HCEC 1CT (cell line): ENCODE measurements around the gene PHTF2.
A peak's percentile ranks its signal among the peaks of the same experiment; 100 is the strongest.
"Not testable (repeated sequence)": the region's sequence is repeated elsewhere in the genome, so short reads cannot be mapped to it uniquely, and the experiment has no call there.

Experiments
- DNase-seq: peaks from one replicate; pipeline ENCODE4 v3.0.0-alpha.2; 2017

PHTF2 gene

GRCh38 chr7:77798394-77799077 is at the start of gene PHTF2, which contains the start of gene TMEM60:
PHTF2 (plus strand) TSS chr7:77798773.
TMEM60 (minus strand) TSS chr7:77798434; CDS start chr7:77794373, 4,061 bp downstream.
- DNase-seq = peak; percentile 100

GRCh38 chr7:77752016-77752415 is 46.6 kb upstream of the PHTF2 start:
- no peak for DNase-seq

GRCh38 chr7:77753173-77753572 is 45.4 kb upstream of the PHTF2 start:
- no peak for DNase-seq

GRCh38 chr7:77757589-77757988 is 41.0 kb upstream of the PHTF2 start:
- no peak for DNase-seq

- DNase-seq = peak; percentile 42
Observed at GRCh38 chr7:77759294-77759889, 39.2 kb upstream of the PHTF2 start.

GRCh38 chr7:77760809-77761453 is 37.6 kb upstream of the PHTF2 start:
- no peak for DNase-seq

GRCh38 chr7:77765481-77765880 is 33.1 kb upstream of the PHTF2 start:
- DNase-seq = no peak

GRCh38 chr7:77765906-77766800 is 32.4 kb upstream of the PHTF2 start:
- DNase-seq = peak; percentile 9

GRCh38 chr7:77766801-77767605 is 31.6 kb upstream of the PHTF2 start:
- no peak for DNase-seq

- no peak for DNase-seq
Observed at GRCh38 chr7:77770316-77770715, 28.3 kb upstream of the PHTF2 start.

GRCh38 chr7:77771901-77772300 is 26.7 kb upstream of the PHTF2 start:
- DNase-seq = no peak

- DNase-seq = no peak
Observed at GRCh38 chr7:77778535-77778934, 20.0 kb upstream of the PHTF2 start.

GRCh38 chr7:77782383-77782782 is 16.2 kb upstream of the PHTF2 start:
- no peak for DNase-seq

- DNase-seq = no peak
Observed at GRCh38 chr7:77783111-77783510, 15.5 kb upstream of the PHTF2 start.

- DNase-seq = no peak
Observed at GRCh38 chr7:77783545-77783944, 15.0 kb upstream of the PHTF2 start.

- DNase-seq = not testable (repeated sequence)
Observed at GRCh38 chr7:77784426-77784825, 14.1 kb upstream of the PHTF2 start.

GRCh38 chr7:77786018-77786417 is 12.6 kb upstream of the PHTF2 start:
- DNase-seq = no peak

- DNase-seq = no peak
Observed at GRCh38 chr7:77786741-77787140, 11.8 kb upstream of the PHTF2 start.

- DNase-seq = no peak
Observed at GRCh38 chr7:77788327-77788902, 10.2 kb upstream of the PHTF2 start.

GRCh38 chr7:77791336-77791735 is 7.2 kb upstream of the PHTF2 start:
- DNase-seq = no peak

- DNase-seq = no peak
Observed at GRCh38 chr7:77791956-77792355, 6.6 kb upstream of the PHTF2 start.

- no peak for DNase-seq
Observed at GRCh38 chr7:77794000-77794399, 4.6 kb upstream of the PHTF2 start.
